K562 treated with DMSO at 1 percent for 48 hours (cell line): ENCODE measurements around the gene PDLIM1. TPM values are rescaled to one million over a fixed set of nuclear protein-coding genes. Genes with fewer than 3 reads are reported as not detected.

Source experiments
- total RNA-seq: library from RNA; unstranded; fragments of 300-600 nt; gene quantifications from 2 replicates; pipeline ENCODE4 v1.2.3, GENCODE V29; 2022; ENCODE audit warnings: low replicate concordance; ENCODE audit errors: extremely low read depth

PDLIM1 gene, protein sequence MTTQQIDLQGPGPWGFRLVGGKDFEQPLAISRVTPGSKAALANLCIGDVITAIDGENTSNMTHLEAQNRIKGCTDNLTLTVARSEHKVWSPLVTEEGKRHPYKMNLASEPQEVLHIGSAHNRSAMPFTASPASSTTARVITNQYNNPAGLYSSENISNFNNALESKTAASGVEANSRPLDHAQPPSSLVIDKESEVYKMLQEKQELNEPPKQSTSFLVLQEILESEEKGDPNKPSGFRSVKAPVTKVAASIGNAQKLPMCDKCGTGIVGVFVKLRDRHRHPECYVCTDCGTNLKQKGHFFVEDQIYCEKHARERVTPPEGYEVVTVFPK
- not detected in 2 replicates for total RNA-seq

DNA sequence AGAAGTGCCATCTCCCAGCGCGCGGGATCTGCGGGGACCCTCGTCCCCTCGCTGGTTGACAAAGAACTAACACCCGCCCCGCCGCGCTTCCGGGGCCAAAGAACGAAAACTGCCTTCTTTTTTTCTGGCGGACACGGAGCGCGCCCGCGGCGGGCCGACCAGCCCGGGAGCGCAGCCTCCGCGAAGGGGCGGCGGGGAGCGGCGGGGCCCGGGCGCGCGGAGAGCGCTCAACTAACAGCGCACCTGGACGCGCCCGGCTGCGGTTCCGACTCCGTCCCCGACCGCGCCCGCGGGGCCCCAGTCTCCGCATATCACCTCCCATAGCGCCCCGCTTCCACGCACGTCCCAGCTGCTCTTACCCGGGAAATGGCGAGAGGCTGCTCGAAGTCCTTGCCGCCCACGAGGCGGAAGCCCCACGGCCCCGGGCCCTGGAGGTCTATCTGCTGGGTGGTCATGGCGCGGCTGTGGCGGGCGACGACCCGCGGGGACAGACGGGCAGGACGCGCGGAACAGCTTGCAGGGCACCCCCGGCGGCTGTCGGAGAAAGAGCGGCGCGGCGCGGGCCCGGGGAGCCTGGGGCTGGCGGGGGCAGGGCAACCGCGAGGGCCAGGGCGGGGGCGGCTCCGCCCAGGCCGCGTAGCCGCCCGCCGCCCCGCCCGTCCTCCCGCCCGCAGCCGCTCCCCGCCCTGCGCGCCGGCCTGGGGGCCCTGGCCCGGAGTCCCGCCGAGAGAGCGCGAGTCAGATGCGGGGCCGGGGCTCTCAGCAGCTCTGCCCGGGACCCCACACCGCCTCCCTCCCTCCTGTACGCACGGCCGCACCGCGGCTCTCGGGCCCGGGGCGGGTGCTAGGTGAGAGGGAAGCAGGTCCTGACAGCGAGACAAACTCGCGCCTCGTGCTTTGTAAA lies at the start of gene PDLIM1:
TSS of gene PDLIM1 (minus strand) at position 543 of the 904 bp plus-strand sequence. CDS start at position 455, 88 bp downstream.

GRCh38 chr10:95193944-95194343 lies 96.9 kb downstream of the PDLIM1 start, which contains the start of gene ACSM6:
ACSM6 (plus strand) TSS chr10:95194238; CDS start chr10:95194486, 248 bp downstream.

Other genes with a start within 250 kb of the PDLIM1 start
- not detected in 2 replicates for gene CYP2C8, start 221.5 kb downstream of the PDLIM1 start, total RNA-seq
- gene ACSM6, start 96.8 kb downstream of the PDLIM1 start, total RNA-seq = not detected in 2 replicates